Measurements from ENCODE around the gene ZNF324.
"Not testable (repeated sequence)": the region's sequence is repeated elsewhere in the genome, so short reads cannot be mapped to it uniquely, and the experiment has no call there.

DNA sequence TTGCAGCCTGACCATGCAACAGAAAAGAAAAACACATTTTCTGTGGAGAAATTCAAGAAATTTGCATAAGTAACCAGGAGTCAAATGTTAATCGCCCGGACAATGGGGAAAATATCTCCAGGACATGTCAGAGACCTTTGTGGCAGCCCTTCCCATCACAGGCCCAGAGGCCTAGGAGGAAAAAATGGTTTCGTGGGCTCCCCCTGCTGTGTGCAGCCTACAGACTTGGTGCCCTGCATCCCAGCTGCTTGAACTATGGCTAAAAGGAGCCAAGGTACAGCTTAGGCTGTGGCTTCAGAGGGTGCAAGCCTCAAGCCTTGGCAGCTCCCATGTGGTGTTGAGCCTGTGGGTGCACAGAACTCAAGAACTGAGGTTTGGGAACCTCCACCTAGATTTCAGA lies 18.0 kb upstream of the ZNF324 start:
- TF ChIP-seq, protein P1, sequence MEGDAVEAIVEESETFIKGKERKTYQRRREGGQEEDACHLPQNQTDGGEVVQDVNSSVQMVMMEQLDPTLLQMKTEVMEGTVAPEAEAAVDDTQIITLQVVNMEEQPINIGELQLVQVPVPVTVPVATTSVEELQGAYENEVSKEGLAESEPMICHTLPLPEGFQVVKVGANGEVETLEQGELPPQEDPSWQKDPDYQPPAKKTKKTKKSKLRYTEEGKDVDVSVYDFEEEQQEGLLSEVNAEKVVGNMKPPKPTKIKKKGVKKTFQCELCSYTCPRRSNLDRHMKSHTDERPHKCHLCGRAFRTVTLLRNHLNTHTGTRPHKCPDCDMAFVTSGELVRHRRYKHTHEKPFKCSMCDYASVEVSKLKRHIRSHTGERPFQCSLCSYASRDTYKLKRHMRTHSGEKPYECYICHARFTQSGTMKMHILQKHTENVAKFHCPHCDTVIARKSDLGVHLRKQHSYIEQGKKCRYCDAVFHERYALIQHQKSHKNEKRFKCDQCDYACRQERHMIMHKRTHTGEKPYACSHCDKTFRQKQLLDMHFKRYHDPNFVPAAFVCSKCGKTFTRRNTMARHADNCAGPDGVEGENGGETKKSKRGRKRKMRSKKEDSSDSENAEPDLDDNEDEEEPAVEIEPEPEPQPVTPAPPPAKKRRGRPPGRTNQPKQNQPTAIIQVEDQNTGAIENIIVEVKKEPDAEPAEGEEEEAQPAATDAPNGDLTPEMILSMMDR (conservative IDR thresholded peaks at IDR 0.05): not testable (repeated sequence)
- not testable (repeated sequence) for TF ChIP-seq ZFX (IDR thresholded peaks at IDR 0.05)
